ENCODE data around the gene BRME1.
"Not testable (repeated sequence)": the region's sequence is repeated elsewhere in the genome, so short reads cannot be mapped to it uniquely, and the experiment has no call there.

Gene BRME1

GRCh38 chr19:13926010-13926409 is 20.1 kb upstream of the BRME1 start:
- no peak for DNase-seq

GRCh38 chr19:13923194-13923987 is 17.5 kb upstream of the BRME1 start:
- no peak for DNase-seq

GRCh38 chr19:13922118-13922517 is 16.2 kb upstream of the BRME1 start:
- DNase-seq: not testable (repeated sequence)

- peak; percentile 54 for DNase-seq
Measured at GRCh38 chr19:13920940-13921747, 15.2 kb upstream of the BRME1 start.

GRCh38 chr19:13920524-13920923 is 14.6 kb upstream of the BRME1 start:
- DNase-seq: no peak

GRCh38 chr19:13918726-13919411 is 13.0 kb upstream of the BRME1 start:
- DNase-seq: no peak

- no peak for DNase-seq
Measured at GRCh38 chr19:13917888-13918406, 12.0 kb upstream of the BRME1 start.

- no peak for DNase-seq
Measured at GRCh38 chr19:13914777-13915176, 8.9 kb upstream of the BRME1 start.

- DNase-seq: no peak
Measured at GRCh38 chr19:13913352-13913751, 7.4 kb upstream of the BRME1 start.

GRCh38 chr19:13909430-13909829 is 3.5 kb upstream of the BRME1 start:
- DNase-seq: no peak

GRCh38 chr19:13908674-13909073 is 2.8 kb upstream of the BRME1 start:
- DNase-seq: no peak

- no peak for DNase-seq
Measured at GRCh38 chr19:13906910-13907309, 993 bp upstream of the BRME1 start.

- no peak for DNase-seq
Measured at GRCh38 chr19:13906521-13906904, 596 bp upstream of the BRME1 start.

- DNase-seq: no peak
Measured at GRCh38 chr19:13902993-13903555, 2.8 kb downstream of the BRME1 start.

GRCh38 chr19:13899912-13900584 is 5.9 kb downstream of the BRME1 start:
- no peak for DNase-seq

- no peak for DNase-seq
Measured at GRCh38 chr19:13899393-13899792, 6.5 kb downstream of the BRME1 start.

GRCh38 chr19:13896227-13896626 is 9.7 kb downstream of the BRME1 start:
- no peak for DNase-seq

- no peak for DNase-seq
Measured at GRCh38 chr19:13894552-13894951, 11.4 kb downstream of the BRME1 start.

- DNase-seq: no peak
Measured at GRCh38 chr19:13892870-13893269, 13.0 kb downstream of the BRME1 start.

GRCh38 chr19:13890136-13890535 is 15.8 kb downstream of the BRME1 start:
- DNase-seq: no peak

GRCh38 chr19:13888281-13888680 is 17.6 kb downstream of the BRME1 start:
- no peak for DNase-seq

GRCh38 chr19:13887517-13887916 is 18.4 kb downstream of the BRME1 start:
- DNase-seq: no peak
